HepG2 (cell line): ENCODE data around the gene NTRK2.

ENCODE experiments used
- JUND ChIP-seq: sonication (generic); formaldehyde crosslinking; IDR thresholded peaks from 2 replicates; pipeline ENCODE4 v1.8.0; 2022; ENCODE audit warnings: mild to moderate bottlenecking, missing genetic modification reagents
- ZNF850 ChIP-seq: sonication (generic); formaldehyde crosslinking; conservative IDR thresholded peaks from 2 replicates; pipeline ENCODE4 v1.9.0; 2021; ENCODE audit warnings: mild to moderate bottlenecking, missing genetic modification reagents
- TF ChIP-seq, protein P1 (sequence below): sonication (generic); formaldehyde crosslinking; IDR thresholded peaks from 2 replicates; pipeline ENCODE4 v1.4.0; 2020; ENCODE audit warnings: missing genetic modification reagents

DNA sequence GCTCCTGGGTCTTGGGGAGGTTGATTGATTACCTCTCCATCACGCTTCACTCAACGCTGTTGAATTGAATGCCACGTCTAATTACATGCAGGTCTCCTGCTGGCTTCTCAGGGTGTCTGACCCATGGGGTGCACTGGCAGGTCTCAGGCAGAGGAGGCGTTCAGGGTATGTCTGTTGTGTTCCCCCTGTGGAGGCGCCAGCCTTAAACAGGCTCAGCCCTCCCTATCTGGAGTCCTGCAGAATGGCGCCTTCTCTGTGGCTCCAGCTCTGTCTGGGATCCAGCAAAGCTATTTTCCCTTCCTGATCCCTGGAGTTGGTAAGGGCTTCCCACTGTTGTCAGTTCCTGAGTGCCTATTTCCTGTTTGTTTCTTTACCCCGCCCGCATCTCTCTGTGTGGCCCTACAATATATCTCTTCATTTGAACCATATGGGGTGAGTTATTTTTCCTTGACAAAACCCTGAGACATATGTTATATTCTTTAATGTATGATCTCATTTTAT, 150.0 kb downstream of the NTRK2 start:
- TF ChIP-seq ZNF850 (CRISPR knock-in tag) (no peak), JUND (CRISPR knock-in tag) (no peak)
- TF ChIP-seq, protein P1, sequence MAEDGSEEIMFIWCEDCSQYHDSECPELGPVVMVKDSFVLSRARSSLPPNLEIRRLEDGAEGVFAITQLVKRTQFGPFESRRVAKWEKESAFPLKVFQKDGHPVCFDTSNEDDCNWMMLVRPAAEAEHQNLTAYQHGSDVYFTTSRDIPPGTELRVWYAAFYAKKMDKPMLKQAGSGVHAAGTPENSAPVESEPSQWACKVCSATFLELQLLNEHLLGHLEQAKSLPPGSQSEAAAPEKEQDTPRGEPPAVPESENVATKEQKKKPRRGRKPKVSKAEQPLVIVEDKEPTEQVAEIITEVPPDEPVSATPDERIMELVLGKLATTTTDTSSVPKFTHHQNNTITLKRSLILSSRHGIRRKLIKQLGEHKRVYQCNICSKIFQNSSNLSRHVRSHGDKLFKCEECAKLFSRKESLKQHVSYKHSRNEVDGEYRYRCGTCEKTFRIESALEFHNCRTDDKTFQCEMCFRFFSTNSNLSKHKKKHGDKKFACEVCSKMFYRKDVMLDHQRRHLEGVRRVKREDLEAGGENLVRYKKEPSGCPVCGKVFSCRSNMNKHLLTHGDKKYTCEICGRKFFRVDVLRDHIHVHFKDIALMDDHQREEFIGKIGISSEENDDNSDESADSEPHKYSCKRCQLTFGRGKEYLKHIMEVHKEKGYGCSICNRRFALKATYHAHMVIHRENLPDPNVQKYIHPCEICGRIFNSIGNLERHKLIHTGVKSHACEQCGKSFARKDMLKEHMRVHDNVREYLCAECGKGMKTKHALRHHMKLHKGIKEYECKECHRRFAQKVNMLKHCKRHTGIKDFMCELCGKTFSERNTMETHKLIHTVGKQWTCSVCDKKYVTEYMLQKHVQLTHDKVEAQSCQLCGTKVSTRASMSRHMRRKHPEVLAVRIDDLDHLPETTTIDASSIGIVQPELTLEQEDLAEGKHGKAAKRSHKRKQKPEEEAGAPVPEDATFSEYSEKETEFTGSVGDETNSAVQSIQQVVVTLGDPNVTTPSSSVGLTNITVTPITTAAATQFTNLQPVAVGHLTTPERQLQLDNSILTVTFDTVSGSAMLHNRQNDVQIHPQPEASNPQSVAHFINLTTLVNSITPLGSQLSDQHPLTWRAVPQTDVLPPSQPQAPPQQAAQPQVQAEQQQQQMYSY (CRISPR knock-in tag) = no peak
